GM19468 (cell line): ENCODE data around the gene PPP2R3A.

Experiments used
- ATAC-seq: cut with Tn5 transposase; IDR thresholded peaks from one replicate; pipeline ENCODE4 v1.9.1; 2021; ENCODE audit warnings: mild to moderate bottlenecking, moderate library complexity, moderate number of reproducible peaks; ENCODE audit not compliant: unreplicated experiment; ENCODE audit errors: extremely low read depth

PPP2R3A gene

GRCh38 chr3:136008732-136009470, 43.4 kb downstream of the PPP2R3A start:
- no peak for ATAC-seq

GRCh38 chr3:136018876-136019275, 53.3 kb downstream of the PPP2R3A start:
- no peak for ATAC-seq

- no peak for ATAC-seq
These were observed 56.3 kb downstream of the PPP2R3A start for GRCh38 chr3:136021803-136022202.

GRCh38 chr3:136022529-136023263, 57.2 kb downstream of the PPP2R3A start:
- ATAC-seq: no peak

- ATAC-seq: no peak
These were observed 57.9 kb downstream of the PPP2R3A start for GRCh38 chr3:136023264-136023978.

GRCh38 chr3:136036306-136036705, 70.8 kb downstream of the PPP2R3A start:
- no peak for ATAC-seq

- no peak for ATAC-seq
These were observed 73.1 kb downstream of the PPP2R3A start for GRCh38 chr3:136038668-136039067.

GRCh38 chr3:136042608-136043221, 77.2 kb downstream of the PPP2R3A start:
- ATAC-seq: no peak

GRCh38 chr3:136044980-136045745, 79.6 kb downstream of the PPP2R3A start:
- ATAC-seq: no peak

GRCh38 chr3:136048068-136048467, 82.5 kb downstream of the PPP2R3A start:
- ATAC-seq: no peak

- no peak for ATAC-seq
These were observed 84.7 kb downstream of the PPP2R3A start for GRCh38 chr3:136050250-136050649.

- ATAC-seq: no peak
These were observed 90.0 kb downstream of the PPP2R3A start for GRCh38 chr3:136055491-136055890.

GRCh38 chr3:136067211-136067610, 101.7 kb downstream of the PPP2R3A start:
- no peak for ATAC-seq

- no peak for ATAC-seq
These were observed 103.2 kb downstream of the PPP2R3A start for GRCh38 chr3:136068708-136069107.

- no peak for ATAC-seq
These were observed 104.4 kb downstream of the PPP2R3A start for GRCh38 chr3:136069933-136070332.

GRCh38 chr3:136070334-136070733, 104.8 kb downstream of the PPP2R3A start:
- ATAC-seq: no peak

GRCh38 chr3:136070953-136071949, 105.7 kb downstream of the PPP2R3A start:
- no peak for ATAC-seq

- no peak for ATAC-seq
These were observed 109.1 kb downstream of the PPP2R3A start for GRCh38 chr3:136074546-136075170.
